ENCODE measurements around the gene SIRPB1. TPM values are rescaled to one million over a fixed set of nuclear protein-coding genes. Genes with fewer than 3 reads are reported as not detected.
"Not testable (repeated sequence)": the region's sequence is repeated elsewhere in the genome, so short reads cannot be mapped to it uniquely, and the experiment has no call there.

The SIRPB1 gene
- total and polyA plus RNA-seq, 4 experiments from 2014 or later, result 0.64 to 7.2 (median 2.9) TPM

- no peaks in the 10 kb centered on the region for H3K9me3 ChIP-seq (ENCODE audit: control insufficient read depth in 1 of 2, low read length in 2 of 2)
- H3K4me3 ChIP-seq (ENCODE audit: low read length in 2 of 2), result no peak overlapping the region
- ChIA-PET POLR2A (ENCODE audit: partially characterized antibody) (no interaction called here), CTCF (ENCODE audit: partially characterized antibody) (no interaction called here)
- no peak overlapping the region for H3K27ac ChIP-seq (ENCODE audit: low read depth, low read length)
- Mint-ChIP-seq H3K36me3 (no peaks in the 10 kb centered on the region), H3K27me3 (no peaks in the 10 kb centered on the region), H3K4me1 (peaks cover 0 to 31% (median 15%) of the 10 kb centered on the region in 4 donors), H3K9me3 (peaks cover 0 to 3% (median 0%) of the 10 kb centered on the region in 8 donors), H3K4me3 (peak overlapping the region in 4 of 8 donors; percentile 53 to 73 (median 58)), H3K27ac (peak overlapping the region in 3 of 7 donors; percentile 71 to 87 (median 85))
- no peaks in the 10 kb centered on the region for H3K27me3 ChIP-seq (ENCODE audit: insufficient read depth, low read length)
- H3K36me3 ChIP-seq (ENCODE audit: insufficient read depth, low read length), result no peaks in the 10 kb centered on the region
- intact Hi-C loops (cut with micrococcal nuclease), result loop anchor here (2.0 kb wide), 1 partner anchor 147 kb away; no protein-coding TSS in a partner anchor
- DNase-seq, result peak in 1 of 5 donors; percentile 3
- H3K4me1 ChIP-seq (ENCODE audit: insufficient read depth, low read length), result peaks cover 17% of the 10 kb centered on the region
Measured at GRCh38 chr20:1587781-1588532, 31.9 kb downstream of the SIRPB1 start.

- Histone ChIP-seq H3K4me1 (ENCODE audit: insufficient read depth, low read length) (no peaks in the 10 kb centered on the region), H3K27ac (ENCODE audit: low read depth, low read length) (no peak overlapping the region), H3K27me3 (ENCODE audit: insufficient read depth, low read length) (no peaks in the 10 kb centered on the region), H3K36me3 (ENCODE audit: insufficient read depth, low read length) (no peaks in the 10 kb centered on the region), H3K9me3 (ENCODE audit: control insufficient read depth in 1 of 2, low read length in 2 of 2) (no peaks in the 10 kb centered on the region), H3K4me3 (ENCODE audit: low read length in 2 of 2) (no peak overlapping the region)
- CTCF ChIA-PET (ENCODE audit: partially characterized antibody), result no interaction called here
- H3K36me3 Mint-ChIP-seq, result no peaks in the 10 kb centered on the region
- no peaks in the 10 kb centered on the region for H3K4me1 Mint-ChIP-seq
- H3K9me3 Mint-ChIP-seq, result no peaks in the 10 kb centered on the region
- POLR2A ChIA-PET (ENCODE audit: partially characterized antibody), result interaction anchor here (1.5 kb wide), 1 partner anchor 36 kb away, joined by 3 read pairs; no protein-coding TSS in a partner anchor
- H3K4me3 Mint-ChIP-seq, result no peak overlapping the region
- H3K27ac Mint-ChIP-seq, result no peak overlapping the region
- H3K27me3 Mint-ChIP-seq, result no peaks in the 10 kb centered on the region
- no peak for DNase-seq
- intact Hi-C loops (cut with micrococcal nuclease), result loop anchor here (2.0 kb wide), 1 partner anchor 33 kb away; no protein-coding TSS in a partner anchor
Measured at GRCh38 chr20:1579488-1579887, 40.3 kb downstream of the SIRPB1 start.

GRCh38 chr20:1577906-1578305, 41.9 kb downstream of the SIRPB1 start:
- no peaks in the 10 kb centered on the region for H3K9me3 Mint-ChIP-seq
- H3K27ac Mint-ChIP-seq, result no peak overlapping the region
- ChIA-PET CTCF (ENCODE audit: partially characterized antibody) (no interaction called here), POLR2A (ENCODE audit: partially characterized antibody) (no interaction called here)
- intact Hi-C loops (cut with micrococcal nuclease), result loop anchor here (2.0 kb wide), 1 partner anchor 35 kb away; no protein-coding TSS in a partner anchor
- H3K36me3 ChIP-seq (ENCODE audit: insufficient read depth, low read length), result no peaks in the 10 kb centered on the region
- no peak overlapping the region for H3K27ac ChIP-seq (ENCODE audit: low read depth, low read length)
- H3K4me3 Mint-ChIP-seq, result no peak overlapping the region
- no peaks in the 10 kb centered on the region for H3K9me3 ChIP-seq (ENCODE audit: control insufficient read depth in 1 of 2, low read length in 2 of 2)
- H3K4me3 ChIP-seq (ENCODE audit: low read length in 2 of 2), result no peak overlapping the region
- no peaks in the 10 kb centered on the region for H3K36me3 Mint-ChIP-seq
- no peak for DNase-seq
- H3K4me1 ChIP-seq (ENCODE audit: insufficient read depth, low read length), result no peaks in the 10 kb centered on the region
- H3K27me3 ChIP-seq (ENCODE audit: insufficient read depth, low read length), result no peaks in the 10 kb centered on the region
- H3K27me3 Mint-ChIP-seq, result no peaks in the 10 kb centered on the region
- H3K4me1 Mint-ChIP-seq, result no peaks in the 10 kb centered on the region

- H3K36me3 Mint-ChIP-seq; H3K4me1 Mint-ChIP-seq; H3K9me3 Mint-ChIP-seq; H3K27me3 Mint-ChIP-seq; H3K36me3 ChIP-seq (ENCODE audit: insufficient read depth, low read length); H3K27me3 ChIP-seq (ENCODE audit: insufficient read depth, low read length); H3K27ac ChIP-seq (ENCODE audit: low read depth, low read length); intact Hi-C loops (cut with micrococcal nuclease); DNase-seq; CTCF ChIA-PET (ENCODE audit: partially characterized antibody); H3K4me3 Mint-ChIP-seq; H3K27ac Mint-ChIP-seq; POLR2A ChIA-PET (ENCODE audit: partially characterized antibody); H3K4me1 ChIP-seq (ENCODE audit: insufficient read depth, low read length); H3K9me3 ChIP-seq (ENCODE audit: control insufficient read depth in 1 of 2, low read length in 2 of 2); H3K4me3 ChIP-seq (ENCODE audit: low read length in 2 of 2): not testable (repeated sequence)
Measured at GRCh38 chr20:1577313-1577712, 42.5 kb downstream of the SIRPB1 start.

- CTCF ChIA-PET (ENCODE audit: partially characterized antibody), result no interaction called here
- intact Hi-C loops (cut with micrococcal nuclease), result no loop called here
- H3K27ac ChIP-seq (ENCODE audit: low read depth, low read length), result no peak overlapping the region
- H3K27me3 ChIP-seq (ENCODE audit: insufficient read depth, low read length), result no peaks in the 10 kb centered on the region
- H3K9me3 ChIP-seq (ENCODE audit: control insufficient read depth in 1 of 2, low read length in 2 of 2), result no peaks in the 10 kb centered on the region
- no peak overlapping the region for H3K4me3 ChIP-seq (ENCODE audit: low read length in 2 of 2)
- H3K36me3 ChIP-seq (ENCODE audit: insufficient read depth, low read length), result no peaks in the 10 kb centered on the region
- Mint-ChIP-seq H3K4me1 (no peaks in the 10 kb centered on the region), H3K27ac (peak overlapping the region in 1 of 7 donors; percentile 7), H3K9me3 (no peaks in the 10 kb centered on the region), H3K4me3 (no peak overlapping the region), H3K27me3 (no peaks in the 10 kb centered on the region), H3K36me3 (no peaks in the 10 kb centered on the region)
- no peaks in the 10 kb centered on the region for H3K4me1 ChIP-seq (ENCODE audit: insufficient read depth, low read length)
- no peak for DNase-seq
- POLR2A ChIA-PET (ENCODE audit: partially characterized antibody), result no interaction called here
Measured at GRCh38 chr20:1576641-1577040, 43.2 kb downstream of the SIRPB1 start.

DNA sequence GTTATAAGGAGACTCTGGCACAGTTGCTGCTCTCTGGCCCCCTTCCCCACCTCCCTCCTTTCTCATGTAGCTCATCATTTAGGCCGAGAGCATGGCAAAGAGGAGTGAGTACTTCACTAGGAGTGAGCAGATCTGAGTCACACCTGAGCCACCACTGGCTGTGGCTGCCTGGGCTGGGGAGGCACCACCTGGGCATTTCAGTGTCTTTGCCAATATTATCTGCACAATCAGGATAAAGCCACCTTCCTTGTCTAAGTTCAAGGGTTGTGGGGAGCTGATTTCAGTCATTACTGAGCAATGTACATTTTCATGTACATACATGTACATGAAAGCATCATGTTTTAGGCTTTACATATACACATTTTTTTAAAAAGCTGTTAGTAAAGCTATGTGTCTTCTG, 43.8 kb downstream of the SIRPB1 start:
- DNase-seq; H3K4me1 Mint-ChIP-seq; H3K27ac ChIP-seq (ENCODE audit: low read depth, low read length); intact Hi-C loops (cut with micrococcal nuclease); H3K4me1 ChIP-seq (ENCODE audit: insufficient read depth, low read length); POLR2A ChIA-PET (ENCODE audit: partially characterized antibody); H3K9me3 Mint-ChIP-seq; H3K27me3 ChIP-seq (ENCODE audit: insufficient read depth, low read length); H3K9me3 ChIP-seq (ENCODE audit: control insufficient read depth in 1 of 2, low read length in 2 of 2); H3K36me3 Mint-ChIP-seq; H3K27me3 Mint-ChIP-seq; CTCF ChIA-PET (ENCODE audit: partially characterized antibody); H3K27ac Mint-ChIP-seq; H3K4me3 Mint-ChIP-seq; H3K36me3 ChIP-seq (ENCODE audit: insufficient read depth, low read length); H3K4me3 ChIP-seq (ENCODE audit: low read length in 2 of 2): not testable (repeated sequence)

DNA sequence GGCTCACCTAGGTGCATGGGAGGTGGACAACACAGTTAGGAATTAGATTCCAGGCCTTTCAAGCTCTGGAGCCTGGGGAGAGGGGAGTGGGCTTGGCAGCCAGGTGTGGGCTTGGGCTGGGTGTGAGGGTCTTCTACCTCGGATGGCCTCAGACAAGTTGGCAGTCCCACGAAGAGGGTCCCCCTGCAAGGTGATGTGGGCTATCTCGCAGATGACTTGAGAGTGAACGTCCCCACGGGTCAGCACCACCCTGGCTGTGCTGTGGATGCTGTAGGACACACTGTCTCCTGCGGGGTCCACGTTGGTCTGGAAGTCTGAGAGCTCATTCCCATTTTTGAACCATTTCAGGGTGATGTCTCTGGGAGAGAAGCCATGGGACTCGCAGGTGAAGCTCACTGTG, 48.2 kb downstream of the SIRPB1 start:
- peaks cover 3 to 14% of the 10 kb centered on the region in 2 donors for H3K36me3 Mint-ChIP-seq
- POLR2A ChIA-PET (ENCODE audit: partially characterized antibody); DNase-seq; intact Hi-C loops (cut with micrococcal nuclease); H3K9me3 ChIP-seq (ENCODE audit: control insufficient read depth in 1 of 2, low read length in 2 of 2); H3K27me3 Mint-ChIP-seq; H3K27ac Mint-ChIP-seq; H3K4me3 ChIP-seq (ENCODE audit: low read length in 2 of 2); H3K4me1 ChIP-seq (ENCODE audit: insufficient read depth, low read length); H3K4me1 Mint-ChIP-seq; H3K27me3 ChIP-seq (ENCODE audit: insufficient read depth, low read length); H3K36me3 ChIP-seq (ENCODE audit: insufficient read depth, low read length); H3K4me3 Mint-ChIP-seq; H3K9me3 Mint-ChIP-seq; H3K27ac ChIP-seq (ENCODE audit: low read depth, low read length): not testable (repeated sequence)
- CTCF ChIA-PET (ENCODE audit: partially characterized antibody), result interaction anchor here (1.3 kb wide), 1 partner anchor 39 kb away, joined by 3 read pairs; no protein-coding TSS in a partner anchor

Measured in CD4-positive, alpha-beta memory T cell (primary cell).